C4-2B (cell line): Measurements from ENCODE around the gene KCNMA1.

Experiments used
- CTCF ChIP-seq: fragments of 450-650 bp; conservative IDR thresholded peaks from 2 replicates; pipeline ENCODE4 v1.5.1; 2017; ENCODE audit warnings: mild to moderate bottlenecking
- ZFX ChIP-seq: fragments of 450-650 bp; IDR thresholded peaks from 2 replicates; pipeline ENCODE4 v1.6.1; 2017

GRCh38 chr10:77548157-77548556, 89.5 kb downstream of the KCNMA1 start:
- TF ChIP-seq CTCF = no peak
- no peak for TF ChIP-seq ZFX
